ENCODE results near the gene PAPPA2.

PAPPA2 gene

GRCh38 chr1:176775996-176776395 lies 313.0 kb downstream of the PAPPA2 start:
- no peak for DNase-seq

DNA sequence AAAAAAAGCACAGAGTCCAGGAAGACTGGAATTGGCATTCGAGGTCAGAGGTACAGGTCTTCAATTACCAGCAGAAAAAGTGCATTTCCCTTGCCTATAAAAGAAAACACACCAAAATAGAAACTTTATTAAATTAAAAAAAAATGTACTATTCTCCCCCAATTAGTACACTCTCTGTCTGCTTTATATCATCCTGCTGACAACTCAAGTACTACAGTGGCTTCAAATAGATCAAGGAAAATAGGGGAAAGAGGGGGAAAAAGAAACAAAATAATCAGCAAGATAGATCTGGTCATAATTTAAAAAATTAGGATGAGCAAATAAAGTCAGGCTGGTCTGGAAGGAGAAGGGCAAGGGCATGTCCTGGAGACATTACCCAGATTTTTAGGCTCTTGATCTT lies 315.1 kb downstream of the PAPPA2 start:
- no peak for DNase-seq

- DNase-seq, result no peak
Measured at GRCh38 chr1:176779992-176780328, 317.0 kb downstream of the PAPPA2 start.

- DNase-seq, result no peak
Measured at GRCh38 chr1:176783309-176783708, 320.3 kb downstream of the PAPPA2 start.

- DNase-seq, result no peak
Measured at GRCh38 chr1:176785056-176785455, 322.1 kb downstream of the PAPPA2 start.

- no peak for DNase-seq
Measured at GRCh38 chr1:176785791-176786190, 322.8 kb downstream of the PAPPA2 start.

DNA sequence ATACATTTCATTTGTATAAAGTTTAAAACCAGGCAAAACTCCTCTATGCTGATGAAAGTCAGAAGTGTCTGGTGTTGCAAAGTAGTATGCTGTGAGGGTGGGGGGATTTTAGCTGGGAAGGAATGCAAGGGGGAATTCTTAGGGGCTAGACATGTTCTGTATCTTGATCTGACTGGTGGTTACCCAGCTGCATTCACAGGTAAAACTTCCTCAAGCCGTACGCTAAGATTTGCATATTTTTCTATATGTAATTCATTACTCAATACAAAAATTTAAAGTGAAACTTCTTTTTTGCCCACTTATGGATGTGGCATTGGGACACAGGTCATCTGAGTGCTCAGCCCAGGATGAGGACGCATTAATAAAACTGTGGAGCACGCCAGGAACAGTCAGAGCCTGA lies 323.3 kb downstream of the PAPPA2 start:
- DNase-seq, result no peak

DNA sequence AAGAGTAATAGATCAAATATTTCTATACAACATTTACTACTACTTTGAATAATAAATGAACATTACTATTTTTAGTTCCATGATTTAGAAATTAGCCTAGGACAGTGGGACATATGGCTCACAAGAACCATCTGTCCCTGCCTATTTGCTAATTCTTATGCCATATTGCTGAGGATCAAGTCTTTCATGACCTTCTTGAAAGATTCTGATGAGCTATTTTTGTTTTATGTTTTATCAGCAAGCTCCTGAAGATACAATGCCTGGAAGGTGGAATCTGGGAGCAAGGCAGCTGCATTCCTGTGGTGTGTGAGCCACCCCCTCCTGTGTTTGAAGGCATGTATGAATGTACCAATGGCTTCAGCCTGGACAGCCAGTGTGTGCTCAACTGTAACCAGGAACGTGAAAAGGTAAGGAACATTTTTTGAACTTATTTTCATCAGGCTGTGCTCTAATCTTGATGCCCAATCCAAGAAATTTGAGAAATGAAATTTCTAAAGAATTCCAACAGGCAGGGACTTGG lies 326.7 kb downstream of the PAPPA2 start:
- DNase-seq, result no peak

DNA sequence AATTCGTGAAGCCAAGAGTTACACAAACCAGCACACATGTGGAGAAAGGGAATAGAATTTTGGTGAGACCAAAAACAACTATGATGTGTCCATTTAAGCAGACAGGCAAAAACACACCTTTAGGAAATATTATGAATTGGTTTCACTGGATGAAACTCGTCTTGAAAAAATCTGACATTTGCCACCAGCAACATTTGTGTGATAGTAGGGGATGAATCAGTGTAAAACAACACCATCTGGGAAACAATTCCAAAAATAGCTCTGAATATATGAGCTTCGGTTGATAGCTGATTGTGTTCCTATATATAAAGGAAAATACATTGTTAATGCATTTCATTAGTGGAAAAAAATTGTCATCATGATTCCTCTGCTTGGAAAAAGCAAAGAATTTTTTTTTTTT lies 327.8 kb downstream of the PAPPA2 start:
- no peak for DNase-seq

DNA sequence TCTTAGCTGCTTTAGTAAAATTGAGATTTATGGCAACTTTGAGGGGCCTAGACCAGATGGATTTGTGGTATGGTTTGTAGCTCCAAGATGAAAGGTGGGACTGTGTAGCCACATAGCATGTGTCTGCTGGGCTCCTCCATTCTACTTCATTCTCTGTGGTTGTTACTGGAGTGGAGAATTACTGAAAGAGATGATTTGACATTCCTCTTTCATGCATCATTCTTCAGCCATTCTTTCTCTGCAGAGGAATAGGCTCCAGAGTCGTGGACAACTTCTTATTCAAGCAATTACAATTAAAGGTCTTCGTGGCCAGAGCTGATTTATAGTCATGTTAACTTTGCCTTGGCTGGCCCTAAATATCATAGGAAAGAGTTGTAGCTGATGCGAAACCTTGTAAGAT lies 328.9 kb downstream of the PAPPA2 start:
- no peak for DNase-seq

- DNase-seq, result no peak
Measured at GRCh38 chr1:176794897-176795508, 332.0 kb downstream of the PAPPA2 start.

DNA sequence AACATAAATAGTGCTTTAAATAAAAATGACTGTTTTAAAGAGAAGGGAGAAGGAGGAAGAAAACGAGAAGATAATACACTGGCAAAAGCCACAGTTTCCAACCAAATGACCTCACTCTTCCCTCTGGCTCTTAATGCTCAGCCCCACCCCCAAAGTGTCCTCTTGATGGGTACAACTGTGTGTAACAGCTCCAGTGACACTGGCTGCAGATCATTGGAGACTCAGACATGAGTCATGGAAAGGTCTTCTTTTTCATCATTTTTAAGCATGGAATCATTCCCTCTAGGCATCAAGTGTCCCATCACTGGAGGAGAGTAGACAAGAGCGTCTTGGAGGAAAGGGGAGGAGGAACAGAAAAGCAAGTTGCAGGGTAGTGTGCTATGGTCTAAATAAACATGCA lies 333.0 kb downstream of the PAPPA2 start:
- no peak for DNase-seq

DNA sequence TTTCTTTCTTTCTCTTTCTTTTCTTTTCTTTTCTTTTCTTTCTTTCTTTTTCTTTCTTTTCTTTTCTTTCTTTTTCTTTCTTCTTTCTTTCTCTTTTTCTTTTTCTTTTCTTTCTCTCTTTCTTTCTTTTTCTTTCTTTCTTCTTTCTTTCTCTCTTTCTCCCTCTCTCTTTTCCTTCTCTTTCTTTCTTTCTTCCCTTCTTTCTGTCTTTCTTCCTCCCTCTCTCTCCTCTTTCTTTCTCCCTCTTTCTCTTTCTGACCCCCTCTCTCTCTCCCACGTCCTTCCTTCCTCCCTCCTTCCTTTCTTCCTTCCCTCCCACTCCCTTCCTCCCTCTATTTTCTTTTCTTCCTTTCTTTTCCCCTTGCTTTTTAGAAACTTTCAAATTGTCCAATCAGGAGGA lies 333.6 kb downstream of the PAPPA2 start:
- no peak for DNase-seq

DNA sequence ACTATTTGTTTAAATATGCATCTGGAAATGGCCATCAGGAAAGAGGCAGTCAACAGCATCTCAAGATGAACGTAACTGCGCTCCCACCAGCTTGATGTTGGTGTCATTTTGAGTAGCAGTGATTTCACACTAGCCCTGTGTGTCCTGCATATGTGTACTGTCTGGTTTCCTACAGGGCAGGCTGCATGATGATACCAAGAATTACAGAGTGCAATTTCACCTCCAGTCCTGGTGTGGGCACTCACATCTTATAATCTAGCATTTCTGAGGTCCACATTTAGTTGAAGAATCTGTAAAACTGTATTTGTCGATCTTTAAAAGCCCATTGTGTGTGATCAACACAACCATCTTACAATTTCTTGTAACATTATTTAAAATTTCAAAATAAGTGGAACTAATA lies 336.4 kb downstream of the PAPPA2 start:
- no peak for DNase-seq

DNA sequence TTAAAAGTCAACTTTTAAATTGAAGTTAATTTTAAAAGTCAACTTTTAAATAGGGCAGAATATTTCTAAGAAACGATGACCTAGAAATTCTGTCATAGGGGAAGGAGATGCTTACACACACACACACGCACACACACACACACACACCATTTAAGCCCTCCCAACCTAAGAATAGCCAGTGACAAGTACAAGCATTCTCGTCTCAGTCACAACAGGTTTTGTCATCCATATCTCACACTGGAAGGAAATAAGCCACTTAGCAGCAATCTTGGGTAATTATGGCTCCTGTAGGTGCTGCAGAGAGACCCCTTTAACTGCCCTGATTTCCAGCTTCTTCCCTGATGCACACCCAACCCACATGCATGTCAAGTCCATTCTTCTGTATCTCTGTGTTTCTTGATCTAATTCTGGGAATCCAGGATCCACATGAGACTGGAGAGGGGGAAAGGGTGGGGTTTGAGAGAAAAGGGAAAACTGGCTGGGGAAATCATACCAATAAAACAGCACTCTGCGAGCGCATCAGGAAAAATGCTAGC lies 338.1 kb downstream of the PAPPA2 start:
- DNase-seq, result no peak

- DNase-seq, result no peak
Measured at GRCh38 chr1:176801514-176802020, 338.6 kb downstream of the PAPPA2 start.

- no peak for DNase-seq
Measured at GRCh38 chr1:176802316-176802715, 339.3 kb downstream of the PAPPA2 start.

DNA sequence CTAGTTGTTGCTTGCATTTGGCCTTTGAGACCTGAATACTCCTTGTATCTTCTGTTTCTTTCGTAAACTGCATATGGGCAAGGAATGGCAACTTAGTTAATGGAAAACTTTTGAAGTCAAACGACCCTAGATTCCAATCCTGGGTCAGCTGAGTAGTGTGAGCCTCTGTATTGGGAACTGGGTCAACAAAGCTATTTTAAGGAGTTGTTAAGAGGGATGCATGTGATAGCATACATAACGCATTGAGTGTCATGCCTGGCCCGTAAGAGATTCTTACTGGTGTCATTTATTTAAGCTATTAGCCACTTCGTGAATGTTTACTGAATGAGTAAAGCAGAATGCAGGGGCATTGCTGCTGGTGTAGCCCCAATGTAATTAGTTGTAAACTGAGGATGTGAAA lies 340.1 kb downstream of the PAPPA2 start:
- no peak for DNase-seq

DNA sequence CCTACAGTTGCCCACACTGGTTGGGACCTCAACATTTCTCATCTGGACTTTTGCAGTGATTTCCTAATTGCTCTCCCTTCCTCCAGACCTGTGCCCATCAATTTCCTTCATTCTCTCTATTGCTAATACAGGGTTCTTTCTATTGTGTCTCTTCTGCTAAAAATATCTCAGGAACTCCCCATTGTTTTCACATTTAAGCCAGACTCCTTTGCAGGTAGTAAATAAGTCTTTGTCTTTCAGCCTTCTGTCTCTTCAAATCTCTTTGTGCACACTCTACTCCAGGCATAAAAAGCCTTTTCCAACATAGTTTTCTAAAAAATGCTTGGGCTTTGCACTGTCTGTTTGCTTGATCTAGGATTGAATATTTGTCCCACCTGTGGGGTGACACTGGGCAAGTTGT lies 340.6 kb downstream of the PAPPA2 start:
- DNase-seq, result no peak

DNA sequence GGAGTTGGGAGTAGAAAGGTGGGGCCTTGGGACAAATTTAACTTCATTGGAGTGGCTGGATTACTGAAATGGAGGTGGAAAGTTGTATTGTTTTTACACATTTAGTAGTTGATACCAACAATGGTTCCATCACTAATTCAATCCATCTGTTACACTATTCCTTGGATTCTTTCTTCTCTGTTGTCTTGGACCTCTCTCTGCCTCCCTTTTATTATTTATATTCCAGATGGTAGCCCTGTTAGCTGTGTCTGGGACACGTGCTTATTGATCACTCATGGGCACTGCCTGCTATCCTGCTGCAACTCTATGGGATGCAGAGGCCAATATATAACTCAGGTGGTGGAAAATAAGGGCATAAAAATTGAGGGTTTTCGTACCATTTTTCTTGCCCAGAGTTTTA lies 346.3 kb downstream of the PAPPA2 start:
- no peak for DNase-seq

DNA sequence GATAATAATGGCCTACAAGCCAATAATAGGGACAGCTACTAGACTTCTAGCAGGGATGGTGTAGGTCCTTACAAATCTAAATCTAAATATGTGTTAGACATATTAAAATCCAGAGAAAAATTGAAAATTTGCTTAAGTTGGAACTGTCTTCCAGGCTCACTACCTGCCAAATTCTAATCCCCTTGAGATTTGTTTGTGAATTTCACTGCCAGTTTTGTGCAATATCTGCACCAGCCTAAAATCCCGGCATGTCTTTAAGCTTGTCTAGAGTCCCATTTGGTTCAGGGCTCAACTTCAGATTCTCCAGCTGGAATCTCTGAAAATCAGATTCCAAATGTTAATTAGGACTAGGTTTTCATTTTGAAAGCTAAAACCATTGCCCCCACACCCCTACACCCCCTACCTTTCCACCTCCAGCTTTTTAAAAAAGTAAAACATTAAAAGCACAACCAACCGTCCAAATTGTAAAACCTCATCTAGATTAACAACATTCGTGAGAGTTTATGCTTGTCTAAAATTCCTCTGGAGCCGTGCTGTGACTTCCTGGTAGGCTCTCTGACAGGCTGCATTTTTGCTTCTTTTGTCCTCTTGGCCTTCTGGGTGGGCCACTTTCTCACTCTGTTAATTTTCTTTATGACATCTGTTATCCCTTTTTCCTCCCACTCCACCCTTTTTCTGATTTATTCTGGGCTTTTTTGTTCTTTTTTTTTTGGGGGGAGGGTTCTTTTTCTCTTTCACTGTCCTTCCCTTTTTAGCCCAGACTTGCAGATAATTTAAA lies 348.7 kb downstream of the PAPPA2 start:
- no peak for DNase-seq

DNA sequence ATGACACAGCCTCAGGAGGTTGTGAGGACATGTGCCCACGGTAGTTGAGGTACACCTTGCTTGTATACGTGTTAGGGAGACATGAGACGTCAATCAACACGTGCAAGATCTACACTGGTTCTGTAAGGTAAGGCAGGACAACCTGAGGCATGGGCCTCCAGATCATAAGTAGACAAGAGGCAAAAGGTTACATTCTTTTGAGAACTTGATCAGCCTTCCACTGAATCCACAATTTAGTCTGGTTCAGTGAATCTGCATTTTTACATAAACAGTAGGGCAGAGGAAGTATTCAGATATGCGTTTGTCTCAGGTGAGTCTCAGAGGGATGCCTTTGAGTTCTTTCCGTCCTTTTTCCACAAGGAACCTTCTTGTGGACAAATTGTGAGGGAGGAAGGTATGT lies 352.6 kb downstream of the PAPPA2 start:
- DNase-seq, result no peak

GRCh38 chr1:176816232-176816631 lies 353.3 kb downstream of the PAPPA2 start:
- DNase-seq, result no peak

DNA sequence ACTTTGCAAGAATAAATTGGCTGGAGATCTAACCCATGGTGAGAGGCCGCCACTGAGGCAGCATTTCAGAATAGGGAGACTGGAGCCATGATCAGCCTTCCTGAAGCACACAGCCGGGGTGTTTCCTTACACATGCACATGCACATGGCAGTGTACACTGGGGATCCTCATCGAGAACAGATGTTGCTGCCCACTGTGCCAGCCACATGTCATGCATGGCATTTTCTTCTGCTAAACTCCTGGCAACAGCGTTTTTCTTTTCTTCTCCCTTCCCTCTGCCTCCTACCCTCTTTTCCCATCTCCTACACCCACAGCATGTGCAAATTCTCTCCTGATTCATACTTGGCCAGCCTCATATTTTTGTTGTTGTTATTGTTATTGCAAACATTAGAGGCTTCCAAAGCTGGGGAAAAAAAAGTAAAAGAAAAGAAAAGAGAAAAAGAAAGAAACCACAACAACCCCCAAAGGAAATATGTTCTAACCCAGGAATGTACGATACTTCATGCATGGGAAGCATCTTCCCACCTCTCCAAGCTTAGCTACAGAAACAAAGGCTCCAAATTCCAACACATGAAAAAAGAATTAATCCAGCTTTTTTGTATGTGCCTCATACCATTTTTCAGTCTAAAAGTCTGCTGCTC lies 357.5 kb downstream of the PAPPA2 start:
- DNase-seq, result no peak
